Colon (tissue), 2 donors: ENCODE measurements around the gene SLC16A4.
"Not testable (repeated sequence)": the region's sequence is repeated elsewhere in the genome, so short reads cannot be mapped to it uniquely, and the experiment has no call there.

ENCODE experiments used
- FAIRE-seq: peaks from 2 replicates; lab custom pipeline; 2012; peaks lifted over from hg19 to GRCh38; lab: Jason Lieb, UNC
- donor health status: control.
- donor health status: control.

SLC16A4 gene

DNA sequence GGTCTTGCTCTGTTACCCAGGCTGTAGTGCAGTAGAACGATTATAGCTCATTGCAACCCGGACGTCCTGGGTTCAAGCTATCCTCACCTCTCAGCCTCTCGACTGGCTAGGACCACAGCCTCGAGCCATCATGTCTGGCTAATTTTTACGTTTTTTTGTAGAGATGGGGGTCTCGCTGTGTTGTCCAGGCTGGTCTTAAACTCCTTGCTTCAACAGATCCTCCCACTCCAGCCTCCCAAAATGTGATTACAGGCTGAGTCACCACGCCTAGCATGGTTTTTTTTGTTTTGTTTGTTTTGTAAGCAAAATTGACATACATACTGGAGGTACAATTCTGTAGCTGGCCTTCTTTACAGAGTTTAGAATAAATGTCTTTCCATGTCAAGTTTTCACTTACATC lies 17.7 kb upstream of the SLC16A4 start:
- no peak for FAIRE-seq

DNA sequence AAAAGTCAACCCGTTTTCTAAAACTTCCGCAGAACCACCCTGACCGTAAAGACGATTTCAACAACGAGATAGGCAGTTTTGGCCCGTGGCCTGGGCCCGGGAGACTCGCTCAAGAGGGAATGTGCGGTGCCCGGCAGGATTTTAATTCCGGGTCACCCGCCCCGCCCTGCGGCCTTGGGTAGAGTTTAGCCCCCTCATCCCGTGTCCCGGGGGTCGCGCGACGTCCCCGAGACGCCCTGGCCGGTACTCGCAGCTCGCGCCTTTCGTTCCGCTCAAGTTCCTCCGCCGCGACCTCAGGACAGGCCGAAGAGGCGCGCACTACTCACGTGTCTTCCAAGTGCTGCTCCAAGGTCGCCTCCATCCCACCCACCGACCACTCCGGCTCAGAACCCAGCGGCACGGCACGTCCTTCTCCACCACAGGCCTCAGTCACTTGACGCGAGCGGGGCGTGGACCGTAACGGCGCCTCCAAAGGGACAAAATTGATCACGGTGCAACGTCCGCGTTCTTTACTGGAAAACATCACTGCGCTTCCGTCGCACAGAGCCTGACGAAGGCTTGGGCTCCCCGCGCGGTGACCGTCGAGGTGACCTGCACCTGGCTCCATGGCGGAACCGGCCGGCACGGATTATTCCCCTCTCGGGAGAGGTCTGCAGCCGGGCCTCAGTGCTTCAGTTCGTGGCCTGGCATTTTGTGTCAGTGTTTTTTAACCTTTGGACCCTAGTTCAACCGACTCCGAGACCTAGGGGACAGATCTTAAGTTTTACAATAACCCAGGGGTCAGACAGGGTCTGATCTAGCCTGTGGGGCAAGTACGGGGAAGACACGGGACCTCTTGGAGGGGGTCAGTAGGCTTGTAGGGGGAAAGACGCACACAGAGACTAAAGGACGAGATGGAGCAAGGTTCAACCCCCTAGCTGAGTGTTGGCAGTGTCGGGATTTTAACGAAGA lies 16.7 kb upstream of the SLC16A4 start, which contains the start of gene LAMTOR5:
LAMTOR5 (minus strand) TSS at position 435 of the 951 bp plus-strand sequence; CDS start at position 361, 74 bp downstream.
- no peak for FAIRE-seq

DNA sequence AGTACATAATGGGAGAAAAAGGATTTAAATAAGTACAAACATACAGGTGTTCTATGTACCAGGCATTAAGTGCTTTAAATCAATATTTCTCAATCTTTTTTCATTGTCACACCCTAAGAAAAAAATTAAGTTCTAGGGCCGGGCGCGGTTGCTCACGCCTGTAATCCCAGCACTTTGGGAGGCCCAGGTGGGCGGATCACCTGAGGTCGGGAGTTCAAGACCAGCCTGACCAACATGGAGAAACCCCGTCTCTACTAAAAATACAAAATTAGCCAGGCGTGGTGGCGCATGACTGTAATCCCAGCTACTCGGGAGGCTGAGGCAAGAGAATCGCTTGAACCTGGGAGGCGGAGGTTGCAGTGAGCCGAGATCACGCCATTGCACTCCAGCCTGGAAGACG lies 15.6 kb upstream of the SLC16A4 start:
- FAIRE-seq, result not testable (repeated sequence)

DNA sequence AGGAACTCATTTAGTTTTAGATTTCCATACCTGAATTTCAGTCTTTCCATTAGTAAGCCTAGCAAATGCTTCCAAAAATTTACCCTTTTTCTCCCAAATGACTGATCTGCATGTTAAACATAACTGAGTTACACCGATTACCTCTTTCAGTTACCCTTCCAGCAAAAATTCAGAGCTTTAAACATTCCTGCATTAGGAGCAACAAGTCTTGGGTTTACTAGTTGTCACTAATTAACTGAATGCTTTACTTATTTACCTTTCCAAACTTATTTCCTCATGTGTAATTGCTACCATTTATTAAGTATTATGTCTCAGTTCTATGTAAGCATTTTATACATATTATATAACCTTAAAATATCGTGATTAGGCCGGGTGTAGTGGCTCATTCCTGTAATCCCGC lies 13.6 kb upstream of the SLC16A4 start:
- no peak for FAIRE-seq

DNA sequence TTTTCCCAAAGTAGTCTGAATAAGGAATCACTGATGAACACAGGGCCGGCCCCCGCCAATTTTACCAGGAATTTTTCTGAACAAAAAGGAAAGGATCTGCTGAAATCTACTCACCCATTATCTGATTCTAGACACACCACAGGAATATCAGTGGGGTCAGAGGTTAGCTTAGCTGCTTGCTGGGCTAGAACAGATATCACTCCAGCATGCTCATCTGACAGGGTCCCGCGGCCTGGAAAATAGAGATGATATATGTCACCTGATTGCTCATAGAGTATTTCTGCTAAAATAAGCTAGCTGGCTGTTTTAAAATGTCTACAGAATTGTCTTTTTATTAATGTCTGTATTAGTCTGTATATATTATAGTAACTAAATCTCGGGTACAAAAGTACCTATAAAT lies 13.0 kb upstream of the SLC16A4 start:
- FAIRE-seq, result no peak

DNA sequence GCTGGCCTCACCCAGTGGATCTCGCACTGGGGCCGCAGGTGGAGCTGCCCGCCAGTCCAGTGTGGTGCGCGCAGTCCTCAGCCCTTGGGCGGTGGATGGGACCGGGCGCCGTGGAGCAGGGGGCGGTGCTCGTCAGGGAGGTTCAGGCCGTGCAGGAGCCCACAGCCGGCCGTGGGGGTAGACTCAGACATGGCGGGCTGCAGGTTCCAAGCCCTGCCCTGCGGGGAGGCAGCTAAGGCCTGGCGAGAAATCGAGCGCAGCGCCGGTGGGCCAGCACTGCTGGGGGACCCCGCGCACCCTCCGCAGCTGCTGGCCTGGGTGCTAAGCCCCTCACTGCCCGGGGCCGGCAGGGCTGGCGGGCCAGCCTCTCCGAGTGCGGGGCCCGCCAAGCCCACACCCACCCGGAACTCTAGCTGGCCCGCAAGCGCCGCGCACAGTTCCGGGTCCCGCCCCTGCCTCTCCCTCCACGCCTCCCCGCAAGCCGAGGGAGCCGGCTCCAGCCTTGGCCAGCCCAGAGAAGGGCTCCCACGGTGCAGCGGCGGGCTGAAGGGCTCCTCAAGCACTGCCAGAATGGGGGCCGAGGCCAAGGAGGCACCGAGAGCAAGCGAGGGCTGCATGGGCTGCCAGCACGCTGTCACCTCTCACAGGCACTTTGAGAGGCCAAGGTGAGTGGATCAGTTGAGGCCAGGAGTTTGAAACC lies 5.6 kb upstream of the SLC16A4 start:
- not testable (repeated sequence) for FAIRE-seq

DNA sequence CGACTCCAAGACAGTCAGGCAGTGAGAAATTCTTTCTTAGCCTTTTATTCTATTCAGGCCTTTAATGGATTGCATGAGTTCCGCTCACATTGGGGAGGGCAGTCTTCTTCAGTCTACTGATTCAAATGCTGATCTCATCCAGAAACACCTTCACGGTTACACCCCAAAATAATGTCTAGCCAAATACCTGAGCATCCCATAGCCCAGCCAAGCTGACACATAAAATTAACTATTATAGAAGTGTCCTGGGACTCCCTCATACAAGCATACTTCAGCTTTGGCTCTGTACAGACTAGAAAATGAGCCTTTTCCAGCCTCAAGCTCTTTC lies 3.6 kb upstream of the SLC16A4 start:
- no peak for FAIRE-seq

DNA sequence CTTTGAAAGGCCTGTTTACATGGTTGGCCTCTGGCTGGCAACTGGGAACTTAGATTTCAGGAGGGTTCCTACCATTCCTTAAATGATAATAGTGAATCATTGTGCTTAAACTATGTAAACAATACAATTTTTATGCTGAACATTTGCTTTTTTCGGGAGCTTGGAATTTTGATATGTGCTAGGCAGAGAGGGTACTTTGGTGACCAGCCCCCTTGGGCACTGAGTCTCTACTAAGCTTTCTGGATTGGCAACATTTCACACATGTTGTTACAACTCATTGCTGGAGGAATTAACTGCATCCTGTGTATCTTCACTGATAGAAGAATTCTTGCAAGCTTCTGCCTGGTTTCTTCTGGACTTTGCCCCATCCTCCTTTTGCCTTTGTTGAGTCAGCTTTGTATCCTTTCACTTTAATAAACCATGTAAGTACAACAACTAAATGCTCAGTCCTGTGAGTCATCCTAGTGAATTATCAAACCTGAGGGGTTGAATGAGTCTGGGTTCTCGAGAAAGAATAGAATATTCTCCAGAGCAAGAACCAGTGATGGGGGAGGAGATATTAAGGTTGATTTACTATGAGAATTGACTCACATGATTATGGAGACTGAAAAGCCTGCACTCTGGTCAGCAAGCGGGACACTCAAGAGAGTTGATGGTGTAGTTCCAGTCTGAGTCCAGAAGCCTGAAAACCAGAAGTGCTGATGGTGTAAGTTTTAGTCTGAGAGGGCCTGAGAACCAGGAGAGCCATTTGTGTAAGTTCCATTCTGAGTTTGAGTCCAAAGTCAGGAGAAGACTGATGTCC lies 3.1 kb upstream of the SLC16A4 start:
- FAIRE-seq, result no peak

DNA sequence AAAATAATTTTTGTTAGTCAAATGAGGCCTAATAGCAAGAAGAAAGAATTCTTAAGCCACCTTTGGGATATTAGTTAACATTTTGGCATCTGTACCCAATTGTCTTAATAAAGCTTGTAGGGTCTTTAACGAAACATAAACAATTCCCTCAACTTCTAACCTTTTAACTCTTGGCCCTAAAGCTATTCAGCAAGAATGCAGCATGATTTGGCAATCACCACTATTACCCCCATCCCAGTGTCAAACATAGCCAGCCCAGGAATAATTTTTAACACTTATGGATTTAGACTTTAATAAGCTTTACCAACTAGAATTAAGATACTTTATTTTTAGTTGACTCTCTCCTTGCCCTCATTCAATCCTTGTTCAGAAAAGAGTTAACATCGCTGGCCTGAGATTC lies 2.5 kb upstream of the SLC16A4 start:
- no peak for FAIRE-seq

DNA sequence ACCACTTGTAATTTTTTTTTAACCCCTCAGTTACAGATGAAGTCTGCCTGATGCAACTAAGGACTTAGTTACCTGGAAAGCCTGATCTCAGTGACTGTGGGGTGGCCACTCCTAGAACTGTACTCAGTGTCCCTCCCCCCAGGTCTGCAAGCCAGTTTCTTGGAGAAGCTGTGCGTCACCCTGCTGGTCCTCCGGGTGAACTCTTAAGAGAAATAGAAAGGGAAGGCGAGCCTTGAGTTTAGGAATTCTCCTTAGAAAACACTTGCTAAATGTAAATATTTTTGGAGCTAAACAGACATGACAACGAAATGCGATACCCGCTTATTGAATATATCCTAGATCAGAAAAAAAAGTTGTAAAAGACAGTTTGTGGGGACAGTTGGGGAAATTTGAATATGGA lies 730 bp downstream of the SLC16A4 start:
- no peak for FAIRE-seq

DNA sequence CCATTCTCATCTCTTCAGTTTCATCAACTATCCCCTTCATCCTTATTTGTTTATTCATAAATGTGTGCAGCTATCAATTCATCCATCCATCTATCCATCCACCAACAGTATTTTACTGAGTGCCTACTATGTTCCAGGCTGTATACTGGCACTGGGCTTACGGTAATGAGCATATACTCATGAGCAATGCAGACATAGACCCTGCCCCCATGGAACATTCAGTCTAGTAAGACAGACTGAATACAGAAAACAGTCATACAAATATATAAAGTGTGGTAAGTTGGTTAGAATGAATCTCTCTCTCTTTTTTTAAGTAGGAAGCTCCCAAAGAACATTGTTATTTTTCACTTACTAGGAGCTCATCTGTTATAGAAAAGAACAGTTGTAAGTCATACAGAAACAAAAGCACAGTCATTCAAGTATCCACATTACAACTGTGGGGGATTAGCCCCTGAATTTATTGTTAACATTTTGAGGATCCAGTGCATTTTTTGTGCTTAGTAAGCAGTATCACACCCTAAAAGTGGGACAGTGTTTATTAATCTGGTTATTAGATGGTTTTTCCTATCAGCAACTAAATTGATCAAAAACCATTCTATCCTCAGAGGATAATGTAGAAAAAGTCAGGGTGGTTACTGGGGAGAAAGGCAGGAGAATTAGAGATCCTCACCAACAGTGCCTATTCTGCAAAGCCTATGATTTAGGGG lies 3.6 kb downstream of the SLC16A4 start:
- FAIRE-seq, result no peak

DNA sequence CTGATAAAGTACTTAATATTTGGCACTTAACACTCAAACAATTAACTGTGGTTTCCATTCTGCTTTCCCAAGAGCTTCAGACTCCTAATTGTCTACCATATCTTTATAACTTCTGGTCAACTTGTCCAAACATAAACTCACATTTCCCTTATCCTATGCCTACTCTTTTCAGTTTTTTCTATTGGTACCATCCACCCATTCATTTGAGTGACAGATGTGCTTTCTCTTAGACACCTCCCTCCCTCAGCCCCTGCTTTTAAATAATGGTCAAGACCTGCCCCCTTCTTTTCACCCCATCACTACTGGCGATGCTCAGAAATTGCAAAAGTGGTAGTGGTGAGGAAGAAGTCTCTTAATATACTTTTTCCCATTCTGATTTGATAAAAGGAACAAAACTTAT lies 5.5 kb downstream of the SLC16A4 start:
- no peak for FAIRE-seq

DNA sequence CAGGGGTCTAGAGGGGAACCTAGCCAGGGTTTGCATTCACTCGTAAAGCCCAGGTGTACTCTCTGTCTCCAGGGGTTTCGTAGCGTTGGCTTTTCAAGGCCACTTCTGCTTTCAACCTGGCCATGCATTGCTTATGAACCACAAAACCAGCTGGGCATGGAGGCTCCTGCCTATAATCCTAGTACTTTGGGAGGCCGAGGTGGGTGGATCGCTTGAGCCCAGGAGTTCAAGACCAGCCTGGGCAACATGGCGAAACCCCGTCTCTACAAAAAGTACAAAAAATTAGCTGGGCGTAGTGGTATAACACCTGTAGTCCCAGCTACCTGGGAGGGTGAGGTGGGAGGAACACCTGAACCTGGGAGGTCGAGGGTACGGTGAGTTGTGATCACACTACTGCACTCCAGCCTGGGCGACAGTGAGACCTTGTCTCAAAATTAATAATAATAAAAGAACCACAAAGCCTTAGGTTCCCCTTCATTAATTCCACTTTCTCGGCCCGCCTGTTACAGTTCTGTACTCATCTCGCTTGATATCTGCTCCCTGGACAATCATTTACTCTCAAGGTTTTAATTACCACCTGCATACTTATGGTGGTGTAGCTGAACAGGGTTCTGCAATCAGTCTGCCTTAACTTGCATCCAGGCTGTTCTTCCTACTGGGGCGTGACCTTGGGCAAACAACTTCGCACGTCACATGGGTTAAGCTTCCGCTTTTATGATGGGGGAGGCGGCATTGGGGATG lies 6.1 kb downstream of the SLC16A4 start:
- no peak for FAIRE-seq

DNA sequence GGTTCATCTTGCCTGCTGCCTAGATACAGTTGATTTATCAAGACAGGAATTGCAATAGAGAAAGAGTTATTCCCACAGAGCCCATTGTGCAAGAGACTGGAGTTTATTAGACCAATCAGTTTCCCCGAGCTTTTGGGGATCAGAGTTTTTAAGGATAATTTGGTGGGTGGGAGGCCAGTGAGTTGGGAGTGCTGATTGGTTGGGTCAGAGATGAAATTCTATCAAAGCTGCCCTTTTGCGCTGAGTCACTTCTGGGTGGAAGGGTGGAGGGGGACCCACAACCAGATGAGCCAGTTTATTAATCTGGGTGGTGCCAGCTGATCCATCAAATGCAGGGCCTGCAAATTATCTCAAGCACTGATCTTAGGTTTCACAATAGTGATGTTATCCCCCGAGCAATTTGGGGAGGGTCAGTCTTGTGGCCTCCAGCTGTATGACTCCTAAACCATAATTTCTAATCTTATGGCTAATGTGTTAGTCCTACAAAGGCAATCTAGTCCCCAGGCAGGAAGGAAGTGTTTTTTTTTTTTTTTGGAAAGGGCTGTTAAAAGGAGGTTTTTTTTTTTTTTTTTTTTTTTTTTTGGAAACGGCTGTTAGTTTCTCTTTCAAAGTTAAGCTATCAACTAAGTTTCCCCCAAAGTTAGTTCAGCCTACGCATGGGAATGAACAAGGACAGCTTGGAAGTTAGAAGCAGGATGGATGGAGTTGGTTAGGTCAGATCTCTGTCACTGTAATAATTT lies 7.4 kb downstream of the SLC16A4 start:
- no peak for FAIRE-seq

DNA sequence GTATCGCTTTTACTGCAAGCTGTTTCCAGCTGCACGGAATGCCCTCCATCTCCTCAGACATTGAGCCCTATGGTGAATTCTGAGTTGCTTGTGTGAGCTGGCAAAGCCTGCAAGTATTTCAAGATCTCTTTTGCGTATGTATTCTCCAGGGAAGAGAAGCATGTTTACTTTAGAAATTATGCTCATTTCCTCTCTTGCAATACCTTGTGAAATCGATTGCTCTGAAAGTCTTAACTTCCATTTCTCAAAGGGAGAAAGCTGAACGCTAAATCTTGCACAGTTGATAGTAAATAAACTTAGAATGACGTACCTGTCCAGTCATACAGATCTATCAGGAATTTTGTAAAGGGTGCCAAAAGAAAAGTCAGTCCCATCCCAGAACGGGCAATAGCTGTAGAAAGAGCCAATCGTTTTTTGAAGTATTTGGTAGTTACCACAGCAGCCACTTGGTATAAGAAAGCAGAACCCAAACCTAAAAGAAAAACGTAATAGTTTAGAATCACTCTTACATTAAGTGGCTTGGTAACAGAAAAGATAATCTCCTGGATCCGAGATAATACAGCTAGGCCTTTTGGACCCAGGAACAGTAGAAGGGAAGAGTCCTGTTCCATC lies 10.0 kb downstream of the SLC16A4 start:
- FAIRE-seq, result no peak

DNA sequence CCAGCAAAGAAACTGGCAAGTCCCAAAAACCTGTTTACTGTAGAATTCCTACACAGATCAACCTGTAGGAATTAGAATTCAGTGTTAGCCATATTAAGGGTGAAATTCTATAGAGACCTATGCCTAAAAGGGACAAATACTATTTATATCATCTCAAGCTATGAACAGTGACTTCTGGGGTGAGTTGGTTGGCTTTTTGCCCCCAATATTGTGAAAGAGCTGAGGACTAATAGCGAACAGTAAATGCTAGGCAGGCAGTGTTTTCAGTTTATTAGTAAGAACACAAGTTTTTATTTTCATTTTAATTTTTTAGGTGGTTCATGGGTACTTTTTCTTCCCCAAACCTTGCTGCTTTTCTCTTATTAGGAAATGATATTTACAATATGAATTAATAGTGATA lies 15.3 kb downstream of the SLC16A4 start:
- no peak for FAIRE-seq

DNA sequence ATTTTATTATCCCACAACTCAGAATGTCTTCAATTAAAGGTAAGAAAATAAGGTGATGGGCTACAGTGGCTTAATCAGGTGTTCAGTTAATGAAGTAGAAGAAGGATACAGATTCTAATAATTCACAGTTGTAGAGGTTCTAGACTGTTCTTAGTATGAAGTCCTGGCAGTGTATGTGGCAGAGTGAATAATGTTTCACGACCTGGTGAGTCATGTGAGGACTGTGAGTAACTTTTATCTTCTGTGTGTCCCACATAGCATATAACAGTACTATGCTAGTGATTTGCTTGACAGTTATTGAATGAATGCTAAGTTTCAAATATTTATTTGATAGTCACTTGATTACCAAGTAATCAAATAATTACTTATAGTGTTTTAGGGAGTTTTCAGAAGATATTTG lies 20.0 kb downstream of the SLC16A4 start:
- FAIRE-seq, result no peak

DNA sequence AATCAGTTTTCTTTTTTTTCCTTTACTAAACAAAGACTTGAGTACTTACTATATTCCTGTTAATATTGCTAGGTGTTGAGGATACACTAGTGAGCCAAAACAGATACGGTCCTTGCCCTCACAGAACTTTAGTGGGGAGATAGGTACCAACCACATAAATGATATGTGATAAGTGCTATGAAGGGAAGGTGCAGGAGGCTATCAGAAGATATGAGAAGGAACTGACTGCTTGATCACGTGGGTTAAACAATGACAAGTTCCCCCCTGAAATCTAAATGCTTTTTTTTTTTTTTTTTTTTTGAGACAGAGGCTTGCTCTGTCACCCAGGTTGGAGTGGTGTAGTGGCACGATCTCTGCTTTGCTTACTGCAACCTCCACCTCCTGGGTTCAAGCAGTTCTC lies 26.6 kb downstream of the SLC16A4 start:
- no peak for FAIRE-seq

DNA sequence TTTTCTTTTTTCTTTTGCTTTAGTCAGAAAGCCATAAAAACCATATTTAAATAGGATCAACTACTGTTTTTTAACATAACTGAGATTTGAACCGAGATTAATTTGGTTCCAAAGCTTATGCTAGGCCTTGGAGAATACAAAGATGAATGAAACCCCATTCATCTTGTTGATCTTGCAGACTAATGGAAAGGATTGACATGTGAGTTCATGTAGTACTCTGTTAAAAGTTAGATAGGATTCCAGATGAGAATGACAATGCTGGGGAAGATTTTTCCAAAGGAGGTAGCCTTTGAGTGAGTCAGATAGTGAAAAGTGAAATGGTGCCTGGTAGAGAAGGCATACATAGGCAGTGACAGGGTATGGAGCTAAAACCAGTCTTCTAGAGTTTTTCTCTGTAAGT lies 29.0 kb downstream of the SLC16A4 start:
- no peak for FAIRE-seq

DNA sequence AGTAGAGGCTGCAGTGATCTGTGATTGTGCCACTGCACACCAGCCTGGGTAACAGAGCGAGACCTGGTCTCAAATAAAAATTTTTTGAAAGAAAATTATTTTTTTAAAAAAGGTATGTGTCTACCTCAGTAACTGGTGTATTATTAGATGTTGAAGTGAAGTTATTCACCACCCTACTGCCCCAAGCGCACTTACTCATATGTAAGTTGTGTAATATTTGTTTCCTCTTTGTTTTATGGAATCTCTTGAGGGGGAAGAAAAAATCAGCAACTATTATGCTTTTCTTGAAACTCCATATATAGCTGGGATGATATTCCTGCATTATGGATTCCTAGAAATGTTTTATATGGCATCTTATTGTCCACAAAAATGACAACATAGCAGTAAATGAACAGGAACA lies 30.4 kb downstream of the SLC16A4 start:
- FAIRE-seq, result no peak
